Parathyroid adenoma (tissue), 2 donors: ENCODE results near the gene OXCT1.
"Not testable (repeated sequence)": the region's sequence is repeated elsewhere in the genome, so short reads cannot be mapped to it uniquely, and the experiment has no call there.

Source experiments
- H2AFZ ChIP-seq: fragments of 300-600 bp; sonication (generic); one replicate; pipeline ENCODE4 v1.7.0; 2017; ENCODE audit warnings: antibody characterized with exemption, mild to moderate bottlenecking
- H3K27ac ChIP-seq: fragments of 300-600 bp; sonication (generic); one replicate; pipeline ENCODE4 v1.7.0; 2017
- H3K27me3 ChIP-seq: fragments of 300-600 bp; sonication (generic); one replicate; pipeline ENCODE4 v1.7.0; 2017; ENCODE audit warnings: low read length; ENCODE audit not compliant: control insufficient read depth, insufficient read depth
- H3K36me3 ChIP-seq: fragments of 300-600 bp; sonication (generic); one replicate; pipeline ENCODE4 v1.7.0; 2017; ENCODE audit warnings: low read length; ENCODE audit not compliant: control insufficient read depth, insufficient read depth
- H3K4me1 ChIP-seq: fragments of 300-600 bp; sonication (generic); one replicate; pipeline ENCODE4 v1.7.0; 2017; ENCODE audit warnings: control low read depth
- H3K4me2 ChIP-seq: fragments of 300-600 bp; sonication (generic); one replicate; pipeline ENCODE4 v1.7.0; 2017; ENCODE audit warnings: low read length
- H3K4me3 ChIP-seq: fragments of 300-600 bp; sonication (generic); one replicate; pipeline ENCODE4 v1.7.0; 2017; ENCODE audit warnings: low read depth, low read length
- H3K79me2 ChIP-seq: fragments of 300-600 bp; sonication (generic); one replicate; pipeline ENCODE4 v1.7.0; 2017; ENCODE audit warnings: control low read depth
- H3K9ac ChIP-seq: fragments of 300-600 bp; sonication (generic); one replicate; pipeline ENCODE4 v1.7.0; 2017; ENCODE audit warnings: mild to moderate bottlenecking
- H3K9me3 ChIP-seq: fragments of 300-600 bp; sonication (generic); one replicate; pipeline ENCODE4 v1.7.0; 2017; ENCODE audit warnings: low read length; ENCODE audit not compliant: control insufficient read depth
- CTCF ChIP-seq: fragments of 300-600 bp; sonication (generic); IDR thresholded peaks from one replicate; pipeline ENCODE4 v1.7.0; 2017; ENCODE audit warnings: antibody characterized with exemption, mild to moderate bottlenecking
- donor health status: primary hyperparathyroidism.

The OXCT1 gene

GRCh38 chr5:41738710-41739354 is 131.4 kb downstream of the OXCT1 start:
- Histone ChIP-seq H3K4me3 (no peak overlapping the region), H3K4me1 (no peaks in the 10 kb centered on the region), H3K9me3 (no peaks in the 10 kb centered on the region), H2AFZ (no peak overlapping the region), H3K27ac (no peak overlapping the region), H3K27me3 (no peaks in the 10 kb centered on the region), H3K36me3 (no peaks in the 10 kb centered on the region), H3K4me2 (no peak overlapping the region), H3K79me2 (no peaks in the 10 kb centered on the region), H3K9ac (no peak overlapping the region)
- no peak for TF ChIP-seq CTCF

GRCh38 chr5:41736641-41737040 is 133.6 kb downstream of the OXCT1 start:
- TF ChIP-seq CTCF: no peak
- Histone ChIP-seq H3K9me3 (no peaks in the 10 kb centered on the region), H3K36me3 (no peaks in the 10 kb centered on the region), H3K4me2 (no peak overlapping the region), H3K27me3 (no peaks in the 10 kb centered on the region), H3K79me2 (no peaks in the 10 kb centered on the region), H2AFZ (no peak overlapping the region), H3K9ac (no peak overlapping the region), H3K27ac (no peak overlapping the region), H3K4me1 (no peaks in the 10 kb centered on the region), H3K4me3 (no peak overlapping the region)

GRCh38 chr5:41735213-41735612 is 135.0 kb downstream of the OXCT1 start:
- Histone ChIP-seq H3K4me3 (no peak overlapping the region), H3K36me3 (no peaks in the 10 kb centered on the region), H3K9ac (no peak overlapping the region), H3K27ac (no peak overlapping the region), H3K79me2 (no peaks in the 10 kb centered on the region), H2AFZ (no peak overlapping the region), H3K27me3 (no peaks in the 10 kb centered on the region), H3K4me1 (no peaks in the 10 kb centered on the region), H3K9me3 (no peaks in the 10 kb centered on the region), H3K4me2 (no peak overlapping the region)
- TF ChIP-seq CTCF: no peak

- H3K27ac ChIP-seq, H3K4me3 ChIP-seq, H3K9ac ChIP-seq, H3K79me2 ChIP-seq, H3K36me3 ChIP-seq, H3K4me2 ChIP-seq, H3K9me3 ChIP-seq, H3K27me3 ChIP-seq, H2AFZ ChIP-seq, H3K4me1 ChIP-seq: not testable (repeated sequence)
Observed at GRCh38 chr5:41729381-41729780, 140.8 kb downstream of the OXCT1 start.

GRCh38 chr5:41728281-41728680 is 141.9 kb downstream of the OXCT1 start:
- H2AFZ ChIP-seq: no peak overlapping the region
- no peak for TF ChIP-seq CTCF

More at GRCh38 chr5:41728281-41728680, 141.9 kb downstream of the OXCT1 start:
- H3K9me3 ChIP-seq: no peaks in the 10 kb centered on the region
- no peak overlapping the region for H3K4me2 ChIP-seq
- H3K9ac ChIP-seq: no peak overlapping the region
- no peaks in the 10 kb centered on the region for H3K4me1 ChIP-seq
- H3K79me2 ChIP-seq: no peaks in the 10 kb centered on the region
- H3K27me3 ChIP-seq: no peaks in the 10 kb centered on the region
- no peaks in the 10 kb centered on the region for H3K36me3 ChIP-seq
- no peak overlapping the region for H3K4me3 ChIP-seq
- no peak overlapping the region for H3K27ac ChIP-seq
